ENCODE results near the gene SERPINF2. TPM values are rescaled to one million over a fixed set of nuclear protein-coding genes. Genes with fewer than 3 reads are reported as not detected.

The SERPINF2 gene
- total RNA-seq, 1 donor from 2014 or later = 0.37 TPM

- TF ChIP-seq CTCF (IDR thresholded peaks at IDR 0.05; ENCODE audit: partially characterized antibody, unreplicated experiment) = no peak
- Mint-ChIP-seq H3K4me1 (ENCODE audit: low read depth, unreplicated experiment) (peaks cover 7% of the 10 kb centered on the region), H3K4me3 (ENCODE audit: unreplicated experiment) (peak within 1 kb of the TSS; percentile 74), H3K27ac (ENCODE audit: unreplicated experiment) (peak within 1 kb of the TSS; percentile 62), H3K9me3 (ENCODE audit: unreplicated experiment) (peaks cover 10% of the 10 kb centered on the region), H3K36me3 (ENCODE audit: unreplicated experiment) (no peaks in the 10 kb centered on the region), H3K27me3 (ENCODE audit: unreplicated experiment) (peaks cover 3% of the 10 kb centered on the region)
- peak; percentile 46 for DNase-seq
Observed at GRCh38 chr17:1709971-1710806, 32.5 kb upstream of the SERPINF2 start, which contains the start of gene TLCD2. TLCD2 (minus strand) TSS chr17:1710377; CDS start chr17:1710242, 135 bp downstream.

GRCh38 chr17:1710807-1711553 is 31.7 kb upstream of the SERPINF2 start:
- Mint-ChIP-seq H3K4me1 (ENCODE audit: low read depth, unreplicated experiment) (peaks cover 7% of the 10 kb centered on the region), H3K27me3 (ENCODE audit: unreplicated experiment) (peaks cover 3% of the 10 kb centered on the region), H3K27ac (ENCODE audit: unreplicated experiment) (peak overlapping the region; percentile 62), H3K9me3 (ENCODE audit: unreplicated experiment) (peaks cover 10% of the 10 kb centered on the region), H3K36me3 (ENCODE audit: unreplicated experiment) (no peaks in the 10 kb centered on the region), H3K4me3 (ENCODE audit: unreplicated experiment) (peak overlapping the region; percentile 74)
- no peak for TF ChIP-seq CTCF (IDR thresholded peaks at IDR 0.05; ENCODE audit: partially characterized antibody, unreplicated experiment)
- no peak for DNase-seq

- H3K4me1 Mint-ChIP-seq (ENCODE audit: low read depth, unreplicated experiment) = peaks cover 7% of the 10 kb centered on the region
- peaks cover 3% of the 10 kb centered on the region for H3K27me3 Mint-ChIP-seq (ENCODE audit: unreplicated experiment)
- H3K36me3 Mint-ChIP-seq (ENCODE audit: unreplicated experiment) = no peaks in the 10 kb centered on the region
- no peak overlapping the region for H3K27ac Mint-ChIP-seq (ENCODE audit: unreplicated experiment)
- H3K4me3 Mint-ChIP-seq (ENCODE audit: unreplicated experiment) = no peak overlapping the region
- DNase-seq = no peak
- no peak for TF ChIP-seq CTCF (IDR thresholded peaks at IDR 0.05; ENCODE audit: partially characterized antibody, unreplicated experiment)
- H3K9me3 Mint-ChIP-seq (ENCODE audit: unreplicated experiment) = peaks cover 10% of the 10 kb centered on the region
Observed at GRCh38 chr17:1711804-1712203, 30.9 kb upstream of the SERPINF2 start.

GRCh38 chr17:1712271-1712670 is 30.4 kb upstream of the SERPINF2 start:
- Mint-ChIP-seq H3K27ac (ENCODE audit: unreplicated experiment) (no peak overlapping the region), H3K4me1 (ENCODE audit: low read depth, unreplicated experiment) (peaks cover 4% of the 10 kb centered on the region), H3K36me3 (ENCODE audit: unreplicated experiment) (no peaks in the 10 kb centered on the region), H3K27me3 (ENCODE audit: unreplicated experiment) (peaks cover under 1% of the 10 kb centered on the region), H3K4me3 (ENCODE audit: unreplicated experiment) (no peak overlapping the region), H3K9me3 (ENCODE audit: unreplicated experiment) (peaks cover 12% of the 10 kb centered on the region)
- no peak for DNase-seq
- no peak for TF ChIP-seq CTCF (IDR thresholded peaks at IDR 0.05; ENCODE audit: partially characterized antibody, unreplicated experiment)
